SH-SY5Y (cell line): ENCODE data around the gene CCDC170.

Source experiments
- GATA2 ChIP-seq: IDR thresholded peaks from 2 replicates; pipeline ENCODE4 v1.6.1; 2011; ENCODE audit warnings: mild to moderate bottlenecking, low read depth, low read length
- GATA3 ChIP-seq: IDR thresholded peaks from 2 replicates; pipeline ENCODE4 v1.6.1; 2011; ENCODE audit warnings: low read depth, mild to moderate bottlenecking, low read length, moderate library complexity

- no peak for TF ChIP-seq GATA2
- TF ChIP-seq GATA3 = no peak
These were observed 40.9 kb upstream of the CCDC170 start for GRCh38 chr6:151452750-151453427.
